H1 (cell line): Measurements from ENCODE around the gene HDAC3. TPM values are rescaled to one million over a fixed set of nuclear protein-coding genes. Genes with fewer than 3 reads are reported as not detected.

Experiments
- KDM1A ChIP-seq: fragments of 200-600, 300-600 bp; sonication (generic); IDR thresholded peaks from 2 replicates; pipeline ENCODE4 v1.7.1; 2016; ENCODE audit warnings: mild to moderate bottlenecking, low read length, borderline replicate concordance
- polyA plus RNA-seq, 7 experiments: library from polyadenylated mRNA; depleted of rRNA in 3 of 7; stranded (reverse) in 5 of 7; unstranded in 2 of 7; fragments of >200 nt in 5 of 7; fragments of 200-250 nt in 2 of 7; gene quantifications; 1 replicate in 5 of 7; 2 replicates in 1 of 7; 4 replicates in 1 of 7; pipeline versions ENCODE4 v1.2.1 to v1.2.3, GENCODE V29; 2011 to 2013; ENCODE audit warnings: missing spikeins in 2 of 7, mixed read lengths in 2 of 7
- total RNA-seq: library from RNA; stranded (reverse); fragmentation: NEBNext Ultra II Directional; extraction: Animal tissue kit (Norgen Biotek cat#: 25700); gene quantifications from 2 replicates; pipeline ENCODE4 v1.2.1, GENCODE V29; 2021

The HDAC3 gene
- total and polyA plus RNA-seq, 2 of the 8 experiments (the other 6 are each of a cell fraction or from before 2014, with no cell fraction given), result 99.0 to 120 TPM

DNA sequence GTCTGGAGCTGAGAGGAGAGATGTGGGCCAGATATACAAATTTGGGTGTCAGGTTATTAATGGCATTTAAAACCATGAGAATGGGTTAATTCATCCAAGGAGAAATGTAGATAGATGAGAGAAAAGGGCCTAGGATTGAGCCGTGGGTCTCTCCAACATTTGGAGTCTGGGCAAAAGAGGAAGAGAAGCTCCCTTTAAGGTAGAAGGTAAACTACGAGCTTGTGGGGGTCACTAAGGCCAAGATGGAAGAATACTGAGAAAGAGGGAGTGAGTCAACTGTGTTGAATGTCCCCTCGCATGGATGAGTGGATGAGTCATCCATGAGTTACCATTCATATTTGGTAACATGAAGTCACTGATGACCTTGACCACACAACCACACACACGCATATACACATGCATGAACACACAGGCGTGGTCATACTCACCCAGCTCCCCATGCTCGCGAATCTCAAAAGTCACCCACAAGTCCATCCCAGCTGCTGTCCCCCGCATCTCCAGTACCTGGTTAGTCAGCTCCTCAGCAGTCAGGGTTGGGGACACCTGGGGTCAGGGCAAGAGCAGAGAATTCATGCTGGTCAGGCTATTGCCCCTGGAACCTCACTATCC is 21.4 kb upstream of the HDAC3 start (continued):
- TF ChIP-seq KDM1A, result no peak
